ACHN (cell line): ENCODE results near the gene TTC31.

Source experiments
- DNase-seq: peaks from one replicate; pipeline ENCODE4 v3.0.0-alpha.2; 2015
- in situ Hi-C: cut with HindIII; loops from 2 replicates; pipeline ENCODE4 v1.10.0; 2017; ENCODE audit warnings: low sequenced_read_pairs, low pct_ligation_motif_present, low pct_unique_long_range_greater_than_20kb

TTC31 gene

GRCh38 chr2:74532222-74532621 lies 49.3 kb downstream of the TTC31 start:
- peak; percentile 60 for DNase-seq
- in situ Hi-C loops, result no loop called here

GRCh38 chr2:74533464-74533863 lies 50.6 kb downstream of the TTC31 start:
- in situ Hi-C loops, result no loop called here
- no peak for DNase-seq

- no peak for DNase-seq
- in situ Hi-C loops, result no loop called here
Observed at GRCh38 chr2:74534411-74534810, 51.5 kb downstream of the TTC31 start.

GRCh38 chr2:74535440-74535965 lies 52.6 kb downstream of the TTC31 start:
- DNase-seq, result no peak
- in situ Hi-C loops, result no loop called here

GRCh38 chr2:74536166-74536950 lies 53.5 kb downstream of the TTC31 start:
- no peak for DNase-seq
- in situ Hi-C loops, result no loop called here

- in situ Hi-C loops, result no loop called here
- DNase-seq, result no peak
Observed at GRCh38 chr2:74537140-74537539, 54.3 kb downstream of the TTC31 start.

GRCh38 chr2:74538881-74539339 lies 56.0 kb downstream of the TTC31 start:
- DNase-seq, result no peak
- in situ Hi-C loops, result no loop called here

GRCh38 chr2:74540291-74540690 lies 57.4 kb downstream of the TTC31 start:
- in situ Hi-C loops, result no loop called here

GRCh38 chr2:74542978-74543377 lies 60.1 kb downstream of the TTC31 start:
- DNase-seq, result no peak
- in situ Hi-C loops, result no loop called here

More at GRCh38 chr2:74540291-74540690, 57.4 kb downstream of the TTC31 start:
- no peak for DNase-seq
